ENCODE results near the gene ATP6V0C.
"Not testable (repeated sequence)": the region's sequence is repeated elsewhere in the genome, so short reads cannot be mapped to it uniquely, and the experiment has no call there.

ATP6V0C gene

GRCh38 chr16:2560798-2561133, 47.0 kb downstream of the ATP6V0C start:
- H3K4me3 ChIP-seq (ENCODE audit: low read length); H3K36me3 ChIP-seq (ENCODE audit: insufficient read depth, low read length); H3K27me3 ChIP-seq (ENCODE audit: insufficient read depth, low read length); H2AFZ ChIP-seq (ENCODE audit: low read depth, low read length); H3K4me1 ChIP-seq (ENCODE audit: insufficient read depth, low read length); H3K9me3 ChIP-seq (ENCODE audit: low read length): not testable (repeated sequence)

- not testable (repeated sequence) for H2AFZ ChIP-seq (ENCODE audit: low read depth, low read length); H3K9me3 ChIP-seq (ENCODE audit: low read length); H3K36me3 ChIP-seq (ENCODE audit: insufficient read depth, low read length); H3K27me3 ChIP-seq (ENCODE audit: insufficient read depth, low read length); H3K4me1 ChIP-seq (ENCODE audit: insufficient read depth, low read length); H3K4me3 ChIP-seq (ENCODE audit: low read length)
Observed at GRCh38 chr16:2567506-2567905, 53.8 kb downstream of the ATP6V0C start.

- H3K4me1 ChIP-seq (ENCODE audit: insufficient read depth, low read length); H2AFZ ChIP-seq (ENCODE audit: low read depth, low read length); H3K36me3 ChIP-seq (ENCODE audit: insufficient read depth, low read length); H3K4me3 ChIP-seq (ENCODE audit: low read length); H3K27me3 ChIP-seq (ENCODE audit: insufficient read depth, low read length); H3K9me3 ChIP-seq (ENCODE audit: low read length): not testable (repeated sequence)
Observed at GRCh38 chr16:2568573-2568972, 54.8 kb downstream of the ATP6V0C start.

Measured in neuron (in vitro differentiated cells).